IMR-90 (cell line): ENCODE measurements around the gene CLSTN3. TPM values are rescaled to one million over a fixed set of nuclear protein-coding genes. Genes with fewer than 3 reads are reported as not detected.

Experiments
- ATAC-seq: fragments of 200-7000 bp; cut with Tn5 transposase; 2 replicates; pipeline ENCODE4 v1.9.1; 2020; ENCODE audit warnings: low read depth, mild to moderate bottlenecking, moderate library complexity
- Bru-seq: library from RNA; stranded (reverse); fragments of 400-500 nt; gene quantifications from one replicate; lab custom pipeline; 2021; lab: Mats Ljungman, UMichigan
- BruChase-seq, 2 experiments: library from RNA; stranded (reverse); fragments of 400-500 nt; gene quantifications; one replicate each; lab custom pipeline; 2021; lab: Mats Ljungman, UMichigan
- BruUV-seq: library from RNA; stranded (reverse); fragments of 400-500 nt; replicated peaks from 2 replicates; lab custom pipeline; 2021; lab: Mats Ljungman, UMichigan
- CTCF ChIA-PET: fragments of 300-600 bp; formaldehyde crosslinking; extraction: SDS; loops from one replicate; lab custom pipeline; 2021; ENCODE audit warnings: antibody characterized with exemption; lab: Yijun Ruan, JAX
- POLR2A ChIA-PET: fragments of 300-600 bp; sonication (Branson Sonifier 250); formaldehyde crosslinking; loops from one replicate; lab custom pipeline; 2022; ENCODE audit warnings: antibody characterized with exemption; ENCODE audit not compliant: unreplicated experiment; lab: Charles Lee
- DNase-seq: peaks from one replicate; pipeline ENCODE4 v3.0.0; 2013
- H2AFZ ChIP-seq: replicated peaks from 2 replicates; pipeline ENCODE3; 2013; ENCODE audit warnings: low read length, mild to moderate bottlenecking; ENCODE audit not compliant: poor library complexity
- H2AK5ac ChIP-seq: 2 replicates; pipeline ENCODE4 v1.6.1; 2013; ENCODE audit warnings: low read depth, low read length, inconsistent platforms
- H2AK9ac ChIP-seq: replicated peaks from 2 replicates; pipeline ENCODE3; 2013; ENCODE audit warnings: mild to moderate bottlenecking, low read depth, low read length, moderate library complexity; ENCODE audit not compliant: poor library complexity
- H2BK120ac ChIP-seq: 2 replicates; pipeline ENCODE4 v1.6.1; 2013; ENCODE audit warnings: low read depth, low read length, inconsistent platforms
- H2BK15ac ChIP-seq: 3 replicates; pipeline ENCODE4 v1.6.1; 2013; ENCODE audit warnings: low read depth, low read length, inconsistent platforms
- H2BK20ac ChIP-seq: 2 replicates; pipeline ENCODE4 v1.6.1; 2013; ENCODE audit warnings: low read depth, mild to moderate bottlenecking, inconsistent platforms, low read length, moderate library complexity
- H2BK5ac ChIP-seq: 2 replicates; pipeline ENCODE4 v1.6.1; 2013; ENCODE audit warnings: mild to moderate bottlenecking, low read depth, low read length, inconsistent platforms; ENCODE audit not compliant: poor library complexity, severe bottlenecking
- H3K14ac ChIP-seq: replicated peaks from 2 replicates; pipeline ENCODE4 v1.6.1; 2013; ENCODE audit warnings: low read depth, low read length, inconsistent platforms
- H3K18ac ChIP-seq: 2 replicates; pipeline ENCODE4 v1.6.1; 2013; ENCODE audit warnings: low read depth, low read length, control low read depth
- H3K23ac ChIP-seq: 2 replicates; pipeline ENCODE4 v1.6.1; 2013; ENCODE audit warnings: low read depth, low read length, inconsistent platforms
- H3K27ac ChIP-seq: 2 replicates; pipeline ENCODE4 v1.5.1; 2013; ENCODE audit warnings: mild to moderate bottlenecking, control low read depth, low read length; ENCODE audit not compliant: insufficient read depth
- H3K27me3 ChIP-seq: 2 replicates; pipeline ENCODE4 v1.6.1; 2013; ENCODE audit warnings: low read length; ENCODE audit not compliant: control insufficient read depth, insufficient read depth
- H3K36me3 ChIP-seq: 2 replicates; pipeline ENCODE4 v1.6.1; 2013; ENCODE audit warnings: low read length, mixed read lengths; ENCODE audit not compliant: control insufficient read depth, insufficient read depth
- H3K4ac ChIP-seq: 2 replicates; pipeline ENCODE4 v1.6.1; 2013; ENCODE audit warnings: low read depth, low read length, inconsistent platforms
- H3K4me1 ChIP-seq: 2 replicates; pipeline ENCODE4 v1.6.1; 2013; ENCODE audit warnings: low read length, mixed read lengths; ENCODE audit not compliant: control insufficient read depth, insufficient read depth
- H3K4me2 ChIP-seq: 2 replicates; pipeline ENCODE4 v1.6.1; 2013; ENCODE audit warnings: low read depth, mild to moderate bottlenecking, control low read depth, low read length, moderate library complexity
- H3K4me3 ChIP-seq: 2 replicates; pipeline ENCODE4 v1.5.1; 2013; ENCODE audit warnings: low read depth, mild to moderate bottlenecking, control low read depth, low read length, moderate library complexity; ENCODE audit not compliant: insufficient read depth
- H3K56ac ChIP-seq: 2 replicates; pipeline ENCODE4 v1.6.1; 2013; ENCODE audit warnings: low read length, inconsistent platforms; ENCODE audit not compliant: insufficient read depth; ENCODE audit errors: extremely low read depth
- H3K79me1 ChIP-seq, 2 experiments: 2 replicates each; pipeline ENCODE4 v1.6.1; 2013; ENCODE audit warnings: low read length in 2 of 2, inconsistent platforms in 1 of 2, low read depth in 1 of 2
- H3K9ac ChIP-seq: 2 replicates; pipeline ENCODE4 v1.6.1; 2013; ENCODE audit warnings: low read depth, low read length, control low read depth
- H3K9me1 ChIP-seq: 2 replicates; pipeline ENCODE4 v1.6.1; 2013; ENCODE audit warnings: low read length, inconsistent platforms; ENCODE audit not compliant: insufficient read depth
- H3K9me3 ChIP-seq: 2 replicates; pipeline ENCODE4 v1.6.1; 2013; ENCODE audit warnings: low read length; ENCODE audit not compliant: control insufficient read depth, insufficient read depth
- H4K20me1 ChIP-seq: 2 replicates; pipeline ENCODE4 v1.6.1; 2013; ENCODE audit warnings: low read length, inconsistent platforms; ENCODE audit not compliant: insufficient read depth
- H4K5ac ChIP-seq: 2 replicates; pipeline ENCODE4 v1.6.1; 2013; ENCODE audit warnings: mild to moderate bottlenecking, low read depth, low read length, control low read depth
- H4K8ac ChIP-seq, 2 experiments: 2 replicates each; pipeline ENCODE4 v1.6.1; 2013; ENCODE audit warnings: low read depth in 2 of 2, low read length in 2 of 2, control low read depth in 1 of 2, inconsistent platforms in 1 of 2
- H4K91ac ChIP-seq: 2 replicates; pipeline ENCODE4 v1.6.1; 2013; ENCODE audit warnings: low read depth, low read length, inconsistent platforms; ENCODE audit not compliant: insufficient read depth
- ELK1 ChIP-seq: fragments of 150-350 bp; IDR thresholded peaks from 2 replicates; pipeline ENCODE4 v1.6.1; 2016; ENCODE audit warnings: low read depth, mild to moderate bottlenecking, low read length, moderate library complexity, borderline replicate concordance
- MAZ ChIP-seq: IDR thresholded peaks from 2 replicates; pipeline ENCODE4 v1.6.1; 2012; ENCODE audit warnings: low read depth, mild to moderate bottlenecking, low read length, improper control_type of control experiment, moderate library complexity, borderline replicate concordance
- NFE2L2 ChIP-seq: fragments of 150-350 bp; IDR thresholded peaks from 2 replicates; pipeline ENCODE4 v1.6.1; 2016; ENCODE audit warnings: low read depth, mild to moderate bottlenecking, low read length
- RAD21 ChIP-seq: IDR thresholded peaks from 2 replicates; pipeline ENCODE4 v1.6.1; 2012; ENCODE audit warnings: low read length, improper control_type of control experiment
- SMC3 ChIP-seq: fragments of 150-350 bp; IDR thresholded peaks from 2 replicates; pipeline ENCODE4 v1.6.1; 2016; ENCODE audit warnings: low read depth, mild to moderate bottlenecking, antibody characterized with exemption, low read length, moderate library complexity
- WGBS, 2 experiments: methylation state at CpG; one replicate each; pipeline versions ENCODE4 v1.1.5 to v1.1.7; 2013; ENCODE audit warnings: missing lambda C conversion rate in 2 of 2; ENCODE audit not compliant: insufficient read length in 1 of 2; ENCODE audit errors: extremely low coverage in 2 of 2; 5-methylcytosine and 5-hydroxymethylcytosine counted together
- dilution Hi-C: fragments of 300-500 bp; cut with HindIII; formaldehyde crosslinking; loops from one replicate; pipeline ENCODE4 v1.14.3; 2018; ENCODE audit warnings: low sequenced_read_pairs; ENCODE audit not compliant: unreplicated experiment
- in situ Hi-C: fragments of 300-500 bp; cut with MboI; formaldehyde crosslinking; loops from 3 replicates; pipeline ENCODE4 v1.14.3; 2019; ENCODE audit warnings: low sequenced_read_pairs, inconsistent platforms, mixed read lengths
- intact Hi-C: fragments of 100-400 bp; cut with micrococcal nuclease; formaldehyde crosslinking; loops from 2 replicates; pipeline ENCODE4 v1.10.0; 2022
- long read RNA-seq: library from polyadenylated mRNA; unstranded; transcript quantifications from one replicate; pipeline ENCODE4 v2.0.0, GENCODE V29; 2021; ENCODE audit not compliant: unreplicated experiment
- polyA plus RNA-seq, 3 experiments: library from polyadenylated mRNA; depleted of rRNA; stranded (reverse); fragments of >200 nt; gene quantifications; 2 replicates each; pipeline ENCODE4 v1.2.3, GENCODE V29; 2012; ENCODE audit warnings: low replicate concordance in 1 of 3
- total RNA-seq: library from RNA; depleted of rRNA; stranded (reverse); fragments of >200 nt; gene quantifications from 2 replicates; pipeline ENCODE4 v1.2.3, GENCODE V29; 2012; rRNA removed

CLSTN3 gene
- total RNA-seq: 4.1 and 5.3 TPM in 2 replicates
- polyA plus RNA-seq (2012; rRNA removed): 14.5 and 16.4 TPM in 2 replicates
- 18.2 and 22.0 TPM in 2 replicates for polyA plus RNA-seq (2012; cell fraction: cytosol; rRNA removed)
- polyA plus RNA-seq (2012; cell fraction: nucleus; rRNA removed; ENCODE audit: low replicate concordance): 118 and 208 TPM in 2 replicates
- percentile 76 among the genes with signal in this experiment for Bru-seq, nascent RNA
- percentile 78 among the genes with signal in this experiment for BruChase-seq, experiment 1, labeled RNA remaining after a 6-hour chase
- BruChase-seq, experiment 2, labeled RNA remaining after a 2-hour chase: percentile 78 among the genes with signal in this experiment
- long read RNA-seq, full-length matches to known transcripts: 2 of 9 reads
- long read RNA-seq, partial matches to known transcripts: 5 of 9 reads
- long read RNA-seq, other reads (novel, unspliced or antisense): 2 of 9 reads

GRCh38 chr12:7129872-7130691 lies at the start of gene CLSTN3:
CLSTN3 (plus strand) TSS chr12:7130371; CDS start chr12:7130649, 278 bp downstream.
- Histone ChIP-seq H2BK20ac (no peak within 1 kb of the TSS), H3K4ac (peak within 1 kb of the TSS; percentile 65), H3K4me1 (peaks cover 6% of the 10 kb centered on the region; the same call in 1 of the 2 replicates), H2AK5ac (peak within 1 kb of the TSS; percentile 61), H3K36me3 (peaks cover 15% of the 10 kb centered on the region), H3K27ac (peak within 1 kb of the TSS; percentile 28; the same call in 1 of the 2 replicates), H3K14ac (peak within 1 kb of the TSS; percentile 17; the same call in 1 of the 2 replicates), H4K20me1 (no peaks in the 10 kb centered on the region), H3K4me3 (peak within 1 kb of the TSS; percentile 81), H3K56ac (no peak within 1 kb of the TSS), H3K79me1 (0 out of 4 replicates have a peak, but pooled peaks cover 0 to 6% of the 10 kb centered on the region in 2 experiments), H3K9ac (peak within 1 kb of the TSS; percentile 91), H3K23ac (peak within 1 kb of the TSS; percentile 79), H4K8ac (peak within 1 kb of the TSS; percentile 36 to 80; a peak in 2 of 4 replicates), H3K9me1 (peaks cover 8% of the 10 kb centered on the region; the same call in 1 of the 2 replicates), H4K91ac (peak within 1 kb of the TSS; percentile 49; the same call in 1 of the 2 replicates), H2BK5ac (no peak within 1 kb of the TSS), H2AFZ (peak within 1 kb of the TSS; percentile 98), H2AK9ac (peak within 1 kb of the TSS; percentile 89), H3K4me2 (peak within 1 kb of the TSS; percentile 98), H2BK120ac (no peak within 1 kb of the TSS), H3K9me3 (no peaks in the 10 kb centered on the region), H3K18ac (peak within 1 kb of the TSS; percentile 11; the same call in 1 of the 2 replicates), H4K5ac (peak within 1 kb of the TSS; percentile 59), H2BK15ac (no peak within 1 kb of the TSS), H3K27me3 (no peaks in the 10 kb centered on the region)
- dilution Hi-C loops: no loop called here
- no peak for TF ChIP-seq SMC3
- 0 out of 2 replicates have a peak, but pooled peaks have one; percentile 50 for TF ChIP-seq MAZ
- no peak for TF ChIP-seq NFE2L2
- TF ChIP-seq ELK1: no peak
- TF ChIP-seq RAD21: no peak
- peak; percentile 68 for DNase-seq
- WGBS, 2 experiments: 5% methylated on average over 7 of the region's 40 CpGs; no CpG with 5 or more reads in 1 of the 2 experiments
- intact Hi-C loops: no loop called here
- CTCF ChIA-PET: no interaction called here
- BruUV-seq: no TSS peak
- peak; percentile 84 for ATAC-seq
- in situ Hi-C loops: no loop called here
- POLR2A ChIA-PET: no interaction called here
